GM10847 (cell line): ENCODE results near the gene EPHB1.

Experiments used
- POLR2A ChIP-seq: IDR thresholded peaks from 2 replicates; pipeline ENCODE4 v1.6.1; 2011; ENCODE audit not compliant: insufficient read length; ENCODE audit errors: extremely low read depth

The EPHB1 gene

DNA sequence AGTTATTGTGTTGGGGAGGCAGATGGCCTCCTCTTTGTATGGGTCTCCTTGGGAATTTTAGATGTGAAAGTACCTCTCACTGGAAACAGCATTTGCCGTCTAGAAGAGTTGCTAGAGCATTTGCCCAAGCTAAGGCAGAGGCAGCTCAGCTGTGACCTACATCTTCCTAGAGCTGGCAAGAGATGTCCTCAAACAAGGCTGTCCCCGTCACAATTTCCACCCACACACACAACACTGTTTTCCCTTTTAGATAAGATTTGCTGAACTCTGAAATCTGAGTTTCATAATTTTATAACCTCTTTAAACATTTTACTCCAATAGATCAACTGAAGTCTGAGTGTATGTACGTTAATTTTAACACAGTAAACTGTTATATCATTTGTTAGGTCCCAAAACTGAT is 352.6 kb downstream of the EPHB1 start:
- no peak for TF ChIP-seq POLR2A

DNA sequence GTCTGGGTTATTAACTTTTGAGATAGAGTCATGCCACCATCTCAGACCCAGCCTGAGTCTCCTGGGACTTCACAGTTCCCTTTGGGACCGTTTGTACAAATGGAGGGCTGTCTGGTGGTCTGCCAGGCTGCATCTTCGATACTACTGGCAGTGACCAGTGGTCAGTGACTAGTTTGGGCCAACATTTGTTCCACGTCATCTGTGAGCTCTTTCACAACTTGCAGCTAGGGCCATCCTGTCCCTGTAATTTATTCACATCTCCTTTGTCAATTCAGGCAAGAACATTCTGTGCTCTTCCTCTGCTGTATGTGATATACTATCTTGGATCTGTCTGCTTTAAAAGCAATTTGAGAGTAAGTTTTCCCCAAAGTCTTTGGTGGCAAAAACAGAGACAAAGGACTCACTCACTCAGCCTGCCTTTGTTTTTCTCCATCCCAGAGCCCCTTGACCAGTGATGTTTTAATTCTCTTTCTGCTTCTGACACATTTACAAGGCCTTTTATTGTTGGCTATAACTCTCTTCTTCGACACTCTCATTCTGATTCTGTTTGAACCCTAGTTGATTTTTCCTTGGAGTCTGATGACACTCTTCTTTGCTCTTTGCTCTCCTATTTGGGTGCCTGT is 353.4 kb downstream of the EPHB1 start:
- no peak for TF ChIP-seq POLR2A

DNA sequence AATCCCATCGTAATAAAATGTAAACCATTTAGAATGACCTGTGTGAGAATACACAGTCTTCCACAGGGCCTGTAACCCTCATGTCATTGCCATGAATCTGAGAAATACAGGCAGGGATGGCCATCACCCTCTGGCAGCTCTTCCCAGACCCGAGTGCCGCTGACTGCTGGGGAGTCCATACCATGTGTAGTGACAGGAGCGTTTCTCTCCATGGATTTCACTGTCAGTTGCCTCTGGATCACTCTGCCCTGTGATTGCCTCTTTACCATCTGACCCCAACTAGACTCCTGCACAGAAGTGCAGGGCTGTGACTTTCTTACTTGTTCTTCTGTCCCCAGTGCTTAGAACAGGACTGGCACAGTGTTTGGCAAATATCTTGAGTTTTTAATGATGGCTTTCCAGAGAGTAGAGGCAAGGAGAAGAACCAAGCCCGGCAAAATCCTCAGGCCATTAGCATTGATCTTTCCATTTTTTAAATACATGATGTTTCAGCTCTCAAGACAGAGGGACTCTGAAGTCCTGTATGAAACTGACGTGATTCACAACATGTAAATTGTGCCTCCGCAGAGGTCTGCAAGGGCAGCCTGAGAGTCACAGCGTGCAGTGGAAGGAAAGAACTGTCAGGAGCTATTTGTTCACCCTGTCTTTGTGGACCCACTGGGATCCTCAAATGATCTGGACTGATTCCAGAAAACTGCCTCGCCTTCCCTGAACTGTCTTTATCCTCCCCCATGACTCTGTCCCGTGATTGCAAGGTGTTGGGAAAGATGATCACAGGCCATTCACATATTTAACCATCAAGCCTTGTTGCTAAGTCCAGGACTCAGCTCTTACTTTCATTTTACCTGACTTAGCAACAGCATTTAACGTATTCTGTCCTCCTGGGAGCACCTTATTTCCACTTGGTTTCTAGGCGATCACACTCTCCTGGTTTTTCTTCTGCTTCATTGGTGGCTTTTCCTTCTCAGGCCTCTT is 354.9 kb downstream of the EPHB1 start:
- TF ChIP-seq POLR2A = no peak

DNA sequence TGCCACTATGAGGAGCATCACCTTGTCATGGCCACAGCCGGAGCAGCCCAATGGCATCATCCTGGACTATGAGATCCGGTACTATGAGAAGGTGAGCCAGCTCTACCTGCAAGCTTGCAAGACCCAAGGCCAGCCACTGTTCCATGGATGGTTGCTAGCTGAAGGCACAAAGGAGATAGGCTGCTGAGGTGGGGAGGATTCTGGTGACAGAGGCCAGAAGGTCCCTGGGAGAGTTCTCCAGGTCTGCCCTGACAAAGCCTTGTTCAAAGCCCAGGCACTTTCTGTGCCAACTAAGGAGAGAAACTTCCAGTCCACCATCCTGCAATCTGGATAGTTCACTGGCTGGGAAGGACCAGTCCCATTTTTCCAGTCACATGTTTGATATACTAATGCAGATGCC is 359.1 kb downstream of the EPHB1 start:
- TF ChIP-seq POLR2A = no peak

DNA sequence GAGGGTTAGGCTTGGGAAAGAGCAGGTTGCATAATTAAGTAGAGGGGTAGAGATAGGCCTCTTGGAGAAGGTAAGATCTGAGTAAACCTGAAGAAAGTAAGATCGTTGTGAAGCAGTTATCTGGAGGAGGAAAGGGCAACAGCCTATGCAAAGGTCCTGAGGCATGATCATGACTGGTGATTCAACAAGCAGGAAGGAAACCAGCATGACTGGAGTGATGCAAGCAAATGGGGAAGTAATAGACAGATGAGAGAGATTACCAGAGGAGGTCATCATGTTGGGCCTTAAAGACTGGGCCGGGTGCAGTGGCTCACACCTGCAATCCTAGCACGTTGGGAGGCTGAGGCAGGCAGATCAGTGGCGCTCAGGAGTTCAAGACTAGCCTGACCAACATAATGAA is 360.2 kb downstream of the EPHB1 start:
- TF ChIP-seq POLR2A = no peak

DNA sequence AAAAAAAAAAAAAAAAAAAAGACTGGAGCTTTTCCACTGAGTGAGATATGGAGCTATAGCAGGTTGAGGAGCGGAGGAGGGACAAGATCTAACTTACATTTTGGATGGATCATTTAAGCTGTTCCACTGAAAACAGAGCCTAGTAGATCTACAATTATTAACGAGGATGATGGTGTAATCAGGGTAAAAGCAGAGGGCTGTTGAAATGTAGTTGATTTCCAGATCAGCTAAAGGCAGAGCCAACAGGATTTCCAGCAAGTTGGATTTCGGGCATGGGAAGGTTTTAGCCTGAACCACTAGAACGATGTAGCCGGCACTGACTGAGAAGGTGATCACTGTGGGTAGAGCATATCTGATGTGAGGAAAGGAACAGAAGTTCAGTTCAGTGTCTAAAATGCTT is 360.7 kb downstream of the EPHB1 start:
- TF ChIP-seq POLR2A = no peak

DNA sequence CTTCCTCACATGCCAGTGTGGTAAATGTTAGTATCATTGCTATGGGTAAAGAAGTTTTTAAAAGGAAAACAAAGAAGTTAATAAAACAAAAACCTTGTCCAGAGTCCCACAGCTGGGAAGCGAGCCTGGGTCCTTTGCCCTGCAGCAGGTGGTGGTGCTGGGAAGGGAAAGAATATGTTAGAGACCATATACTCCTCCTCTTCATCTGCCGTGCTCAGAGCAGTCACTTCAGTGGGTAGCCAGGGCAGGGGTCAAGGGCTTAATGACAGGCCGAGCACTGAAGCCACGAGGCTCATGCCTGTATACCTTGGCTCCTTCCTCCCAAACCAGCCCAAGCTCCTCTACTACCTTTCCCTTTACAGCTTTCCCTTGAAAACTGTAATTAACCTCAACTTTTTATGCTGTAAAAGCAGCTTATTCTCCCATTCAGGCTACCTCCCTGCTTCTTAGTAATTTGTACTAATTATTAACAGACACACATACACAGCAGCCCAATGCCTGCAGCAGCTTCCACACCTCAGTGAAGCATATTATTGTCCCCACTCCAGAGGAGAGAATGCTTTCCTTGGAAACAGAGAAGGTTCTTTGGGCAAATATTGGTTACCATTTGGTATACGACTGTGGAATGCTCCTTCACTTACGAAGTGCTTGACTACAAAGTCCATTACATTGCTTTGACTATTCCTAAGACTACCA is 362.1 kb downstream of the EPHB1 start:
- no peak for TF ChIP-seq POLR2A

DNA sequence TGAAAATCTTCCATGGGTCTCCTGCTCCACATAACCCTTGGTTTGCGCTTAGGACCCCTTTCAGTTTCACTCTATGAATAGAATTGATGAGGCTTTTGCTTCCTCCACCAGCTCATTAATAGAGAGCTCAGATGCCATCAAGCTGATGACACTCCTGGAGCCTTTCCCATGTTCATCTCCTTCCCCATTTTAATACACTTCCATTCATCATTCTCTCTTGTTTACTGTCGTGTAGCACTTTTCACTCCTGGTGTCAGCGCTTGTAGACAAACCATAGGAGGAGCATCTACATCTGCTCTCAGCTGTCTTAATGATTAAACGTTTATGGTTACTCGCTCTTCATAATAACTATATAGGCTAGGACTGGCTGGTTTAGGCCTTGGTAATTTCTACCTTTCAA is 363.5 kb downstream of the EPHB1 start:
- TF ChIP-seq POLR2A = no peak

DNA sequence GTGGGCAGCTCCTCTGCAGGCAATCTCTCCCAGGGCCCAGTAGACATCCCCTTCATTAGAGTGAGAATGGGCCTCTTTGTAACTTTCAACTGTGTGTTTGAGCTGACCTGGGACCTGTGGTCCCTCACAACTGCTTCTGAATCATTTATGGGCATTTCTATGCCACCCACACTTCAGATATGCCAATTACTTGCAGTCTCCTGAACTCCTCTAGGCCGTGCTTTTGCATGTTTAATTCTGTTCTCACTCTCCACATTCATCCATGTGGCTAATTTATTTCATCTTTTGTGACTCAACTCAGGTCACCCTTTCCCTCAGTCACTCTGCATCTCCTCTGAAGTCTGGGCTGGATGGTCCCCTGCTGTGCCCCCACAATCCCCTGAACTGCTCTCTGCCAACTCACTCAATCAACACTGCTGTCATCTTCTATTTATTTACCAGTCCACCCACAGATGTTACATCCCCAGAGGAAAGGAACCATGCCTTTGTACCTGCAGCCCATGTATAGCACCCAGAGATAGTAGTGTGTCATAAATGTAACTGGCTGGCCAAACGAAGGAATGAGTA is 364.7 kb downstream of the EPHB1 start:
- TF ChIP-seq POLR2A = no peak

DNA sequence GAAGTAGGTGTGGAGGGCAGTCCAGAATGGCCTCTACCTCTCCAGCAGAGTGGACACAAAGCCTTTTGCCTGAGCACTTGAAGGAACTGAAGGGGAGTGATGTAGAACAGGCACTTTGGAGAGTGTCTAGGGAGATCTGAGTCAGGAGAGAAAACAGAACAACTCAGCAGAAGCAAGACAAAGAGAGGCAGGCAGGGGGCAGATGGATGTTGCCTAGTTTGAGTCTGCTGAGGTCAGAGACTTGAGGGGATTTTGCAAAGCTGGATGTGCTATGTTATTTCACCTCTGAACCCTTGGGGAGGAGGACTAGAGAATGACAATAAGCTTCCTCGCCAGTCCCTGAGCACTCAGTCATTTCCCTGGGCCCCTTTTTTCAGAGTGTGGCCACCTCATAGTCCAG is 366.4 kb downstream of the EPHB1 start:
- no peak for TF ChIP-seq POLR2A

DNA sequence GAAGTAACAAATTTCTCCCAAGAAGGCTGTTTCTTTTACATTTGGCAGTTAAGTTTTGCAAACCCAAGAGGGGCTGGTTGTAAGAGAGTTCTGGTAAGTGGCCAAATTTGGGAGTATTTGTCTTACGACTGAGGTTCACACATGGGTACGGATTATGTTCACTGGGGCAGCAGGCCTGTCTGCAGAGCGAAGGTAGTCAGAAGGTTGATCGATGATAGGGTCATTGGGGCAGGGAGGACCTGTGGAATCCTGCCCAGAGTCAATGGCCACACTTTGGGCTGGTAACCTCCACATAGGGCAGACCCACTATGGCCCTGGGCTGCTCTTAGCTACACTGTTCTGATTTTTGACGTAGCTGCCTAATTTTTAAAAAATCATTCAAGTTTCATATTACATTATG is 368.6 kb downstream of the EPHB1 start:
- TF ChIP-seq POLR2A = no peak

DNA sequence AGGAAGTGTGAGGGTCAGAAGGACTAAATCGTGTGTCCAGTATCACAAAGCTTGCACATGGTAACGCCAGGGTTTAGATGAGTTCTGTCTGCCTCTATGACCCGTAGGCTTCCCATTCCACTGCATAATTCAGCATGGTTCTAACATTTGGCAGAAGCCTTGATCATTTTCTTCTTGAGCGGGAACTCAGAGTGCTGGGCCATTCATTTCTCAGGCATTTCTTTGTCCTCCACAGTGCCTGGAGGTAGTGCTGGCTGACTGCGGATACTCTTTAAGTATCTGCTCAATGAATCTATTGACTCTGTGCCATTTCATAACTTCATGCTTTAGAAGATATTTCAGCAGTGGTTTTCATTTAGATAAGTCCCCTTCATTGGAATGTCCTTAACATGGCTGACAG is 370.2 kb downstream of the EPHB1 start:
- no peak for TF ChIP-seq POLR2A

DNA sequence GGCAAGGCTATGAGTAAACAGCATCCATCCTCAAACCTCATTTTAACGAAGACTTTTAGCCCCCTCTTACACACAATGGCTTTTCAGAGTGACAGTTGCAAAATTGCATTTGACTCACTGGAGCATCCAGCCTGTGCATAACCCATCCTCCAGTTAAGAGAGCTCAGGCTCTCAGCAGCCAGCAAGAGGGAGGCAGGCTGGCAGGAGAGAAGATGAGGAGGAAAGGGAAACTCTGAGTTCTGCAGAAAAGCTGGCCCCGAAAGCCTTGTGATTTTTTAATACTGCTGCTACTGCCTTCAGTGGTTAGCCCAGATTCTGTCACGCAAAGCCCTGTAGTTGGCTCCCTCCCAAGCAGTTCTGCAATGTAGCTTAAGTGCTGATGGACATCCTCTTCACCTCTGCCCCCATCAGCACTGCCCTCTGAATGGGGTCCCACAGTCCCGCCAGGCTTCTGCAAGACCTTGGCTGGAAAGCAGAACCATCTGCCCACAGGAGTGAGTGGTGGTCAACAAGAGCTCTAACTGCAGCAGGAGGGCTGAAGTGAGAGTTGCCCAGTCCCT is 371.3 kb downstream of the EPHB1 start:
- TF ChIP-seq POLR2A = no peak

DNA sequence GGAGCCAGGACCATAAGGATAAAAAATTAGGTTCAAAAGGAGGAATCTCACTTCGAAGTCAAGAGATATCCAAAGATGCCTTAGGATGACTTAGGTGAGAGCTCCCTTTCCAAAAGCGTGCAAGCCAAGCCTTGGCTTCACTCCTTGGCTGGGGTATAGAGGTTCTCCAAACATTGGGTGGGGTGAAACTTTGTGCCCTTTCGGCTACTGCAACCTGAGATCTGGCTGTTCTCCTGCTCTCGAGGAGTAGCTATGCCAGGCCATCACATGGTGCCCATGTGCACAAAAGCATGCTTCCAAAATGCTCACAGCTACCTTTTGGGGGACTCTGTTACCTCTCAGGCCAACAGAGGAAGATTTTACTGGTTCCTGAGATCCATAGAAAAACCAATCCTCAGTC is 373.8 kb downstream of the EPHB1 start:
- TF ChIP-seq POLR2A = no peak

DNA sequence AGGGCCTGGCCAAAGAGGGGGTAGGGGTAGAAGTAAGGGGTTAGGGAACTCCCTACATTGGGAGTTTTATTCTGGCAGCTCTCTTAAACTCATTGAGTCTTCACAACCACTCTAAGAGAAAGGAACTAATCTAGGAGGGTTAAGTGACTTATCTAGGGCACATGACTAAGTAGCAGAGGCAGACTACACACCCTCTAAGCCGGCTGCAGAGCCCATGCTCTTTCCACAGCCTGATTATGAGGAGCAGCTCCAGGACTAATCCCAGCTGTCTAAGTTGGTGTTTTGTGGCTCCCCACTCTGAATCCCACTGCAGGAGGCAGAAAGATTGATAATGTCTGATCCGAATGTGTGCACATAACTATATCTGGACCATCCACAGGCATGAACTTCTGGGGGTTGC is 374.6 kb downstream of the EPHB1 start:
- no peak for TF ChIP-seq POLR2A
